ENCODE measurements around the gene GLCE. TPM values are rescaled to one million over a fixed set of nuclear protein-coding genes. Genes with fewer than 3 reads are reported as not detected.
"Not testable (repeated sequence)": the region's sequence is repeated elsewhere in the genome, so short reads cannot be mapped to it uniquely, and the experiment has no call there.

GLCE gene
- total RNA-seq, 4 donors from 2014 or later = 12.9 to 23.5 (median 15.4) TPM

DNA sequence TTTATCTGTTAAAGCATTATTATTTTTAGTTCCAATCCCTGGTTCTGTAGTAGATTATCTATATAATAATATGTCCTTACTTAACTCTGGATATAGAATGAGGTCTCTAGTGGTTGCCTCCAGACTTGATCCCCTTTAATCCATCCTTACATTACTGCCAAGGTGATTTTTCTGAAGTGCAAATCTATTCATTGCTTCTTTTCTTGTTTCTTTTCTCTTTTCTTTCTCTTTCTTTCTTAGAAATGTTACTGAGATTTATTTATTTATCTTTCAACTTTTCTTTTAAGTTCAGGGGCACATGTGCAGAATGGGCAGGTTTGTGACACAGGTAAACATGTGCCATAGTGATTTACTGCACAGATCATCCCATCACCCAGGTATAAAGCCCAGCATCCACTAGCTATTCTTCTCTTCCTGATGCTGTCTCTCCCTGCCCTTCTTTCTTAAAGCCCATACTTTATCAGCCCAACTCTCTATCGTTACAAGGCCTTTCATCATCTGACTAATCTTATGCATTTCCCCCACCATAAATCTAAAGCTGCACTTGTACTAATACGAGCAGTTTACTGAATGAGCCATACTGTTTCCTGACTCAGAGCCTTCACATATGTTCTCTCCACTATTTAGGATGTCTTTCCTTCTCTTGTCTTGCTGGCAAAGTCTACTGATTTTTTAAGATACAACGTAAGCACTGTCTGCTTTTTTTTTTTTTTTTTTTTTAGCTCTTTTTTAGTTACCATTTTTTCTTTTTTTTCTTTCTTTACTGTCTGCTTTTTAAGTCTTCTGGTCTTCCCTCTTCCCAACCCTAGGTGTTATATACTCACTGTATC lies 4.6 kb downstream of the GLCE start:
- ATAC-seq (ENCODE audit: low FRiP score) = no peak
- TF ChIP-seq, protein P1, sequence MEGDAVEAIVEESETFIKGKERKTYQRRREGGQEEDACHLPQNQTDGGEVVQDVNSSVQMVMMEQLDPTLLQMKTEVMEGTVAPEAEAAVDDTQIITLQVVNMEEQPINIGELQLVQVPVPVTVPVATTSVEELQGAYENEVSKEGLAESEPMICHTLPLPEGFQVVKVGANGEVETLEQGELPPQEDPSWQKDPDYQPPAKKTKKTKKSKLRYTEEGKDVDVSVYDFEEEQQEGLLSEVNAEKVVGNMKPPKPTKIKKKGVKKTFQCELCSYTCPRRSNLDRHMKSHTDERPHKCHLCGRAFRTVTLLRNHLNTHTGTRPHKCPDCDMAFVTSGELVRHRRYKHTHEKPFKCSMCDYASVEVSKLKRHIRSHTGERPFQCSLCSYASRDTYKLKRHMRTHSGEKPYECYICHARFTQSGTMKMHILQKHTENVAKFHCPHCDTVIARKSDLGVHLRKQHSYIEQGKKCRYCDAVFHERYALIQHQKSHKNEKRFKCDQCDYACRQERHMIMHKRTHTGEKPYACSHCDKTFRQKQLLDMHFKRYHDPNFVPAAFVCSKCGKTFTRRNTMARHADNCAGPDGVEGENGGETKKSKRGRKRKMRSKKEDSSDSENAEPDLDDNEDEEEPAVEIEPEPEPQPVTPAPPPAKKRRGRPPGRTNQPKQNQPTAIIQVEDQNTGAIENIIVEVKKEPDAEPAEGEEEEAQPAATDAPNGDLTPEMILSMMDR (IDR thresholded peaks at IDR 0.05) = no peak
- no peak for DNase-seq (ENCODE audit: low spot score)

GRCh38 chr15:69165637-69166025 lies 5.2 kb downstream of the GLCE start:
- DNase-seq (ENCODE audit: low spot score) (no peak), ATAC-seq (ENCODE audit: low FRiP score) (no peak)
- TF ChIP-seq, protein P1 (IDR thresholded peaks at IDR 0.05) = no peak

DNA sequence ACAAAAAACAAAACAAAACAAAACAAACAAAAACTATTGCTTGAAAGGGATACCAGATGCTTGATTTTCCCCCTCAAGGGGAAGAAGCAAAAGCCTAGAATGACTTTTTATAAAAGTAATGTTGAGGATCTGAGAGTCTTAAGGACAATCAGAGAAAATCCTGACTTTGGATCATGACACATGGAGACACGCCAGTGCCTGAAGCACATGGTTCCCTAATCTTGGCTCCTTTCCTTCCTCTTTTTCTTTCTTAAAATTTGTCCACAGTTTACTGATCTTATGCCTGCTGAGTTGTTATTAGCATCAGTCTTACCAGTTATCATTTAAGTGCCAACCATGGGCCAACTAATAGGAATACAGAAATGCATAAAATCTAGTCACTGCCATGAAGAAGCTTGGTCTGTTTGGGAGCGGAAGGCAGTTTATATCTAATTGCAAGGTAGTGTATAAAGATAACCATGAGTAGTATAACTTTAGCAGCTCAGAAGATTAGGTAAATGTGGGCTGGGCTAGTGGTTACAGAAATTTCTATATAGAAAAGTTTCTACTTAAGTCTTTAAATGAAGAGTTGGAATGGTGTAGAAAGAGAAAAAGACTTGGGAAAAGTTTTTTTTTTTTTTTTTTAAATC lies 6.9 kb downstream of the GLCE start:
- TF ChIP-seq, protein P1 (IDR thresholded peaks at IDR 0.05) = no peak
- ATAC-seq (ENCODE audit: low FRiP score) = no peak
- no peak for DNase-seq (ENCODE audit: low spot score)

DNA sequence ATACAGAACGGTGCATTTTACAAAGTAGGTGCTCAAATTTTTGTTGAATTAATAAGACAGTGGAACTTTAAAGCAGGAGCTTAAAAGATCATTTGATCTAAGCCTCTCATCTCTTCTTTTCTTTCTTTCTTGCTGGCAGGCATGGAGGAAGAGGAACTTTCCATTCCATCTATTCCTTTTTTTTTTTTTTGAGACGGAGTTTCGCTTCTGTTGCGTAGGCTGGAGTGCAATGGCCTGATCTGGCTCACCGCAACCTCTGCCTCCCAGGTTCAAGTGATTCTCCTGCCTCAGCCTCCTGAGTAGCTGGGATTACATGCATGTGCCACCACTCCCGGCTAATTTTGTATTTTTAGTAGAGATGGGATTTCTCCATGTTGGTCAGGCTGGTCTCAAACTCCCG lies 7.9 kb downstream of the GLCE start:
- not testable (repeated sequence) for DNase-seq (ENCODE audit: low spot score); ATAC-seq (ENCODE audit: low FRiP score)

- not testable (repeated sequence) for ATAC-seq (ENCODE audit: low FRiP score); DNase-seq (ENCODE audit: low spot score)
Observed at GRCh38 chr15:69169540-69169939, 9.1 kb downstream of the GLCE start.

- TF ChIP-seq, protein P1 (IDR thresholded peaks at IDR 0.05) = no peak
- DNase-seq (ENCODE audit: low spot score) (no peak), ATAC-seq (ENCODE audit: low FRiP score) (no peak)
Observed at GRCh38 chr15:69170597-69170996, 10.2 kb downstream of the GLCE start.

GRCh38 chr15:69172847-69173246 lies 12.4 kb downstream of the GLCE start:
- ATAC-seq (ENCODE audit: low FRiP score) (no peak), DNase-seq (ENCODE audit: low spot score) (no peak)
- TF ChIP-seq, protein P1 (IDR thresholded peaks at IDR 0.05) = no peak

DNA sequence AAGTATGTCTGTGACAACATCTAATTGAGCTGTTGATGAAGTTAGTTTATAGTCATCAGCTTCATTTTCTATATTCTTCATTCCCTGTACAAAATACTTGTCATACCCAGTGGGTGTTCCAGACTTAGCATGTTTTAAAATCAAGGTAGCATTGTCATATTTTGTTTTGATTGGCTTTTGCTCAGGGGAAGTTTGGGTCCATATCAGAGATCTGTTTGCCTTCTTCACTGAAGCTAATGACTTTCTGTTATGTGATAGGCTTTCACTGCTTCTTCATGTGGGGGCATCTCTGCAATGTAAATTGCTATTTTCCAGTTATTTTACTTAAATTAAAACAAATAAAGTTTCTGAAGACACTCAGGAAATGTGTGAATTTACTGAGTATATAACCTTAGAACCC lies 15.1 kb downstream of the GLCE start:
- ATAC-seq (ENCODE audit: low FRiP score) = no peak
- DNase-seq (ENCODE audit: low spot score) = no peak
- TF ChIP-seq, protein P1 (IDR thresholded peaks at IDR 0.05) = no peak

All from omental fat pad (tissue), 4 donors.